K562 (cell line): ENCODE data around the gene SST. TPM values are rescaled to one million over a fixed set of nuclear protein-coding genes. Genes with fewer than 3 reads are reported as not detected.
A peak's percentile ranks its signal among the peaks of the same experiment; 100 is the strongest.

ENCODE experiments used
- ARNT ChIP-seq, 2 experiments: fragments of 450-650 bp; IDR thresholded peaks; 2 replicates each; pipeline ENCODE4 v1.6.1; 2016; ENCODE audit warnings: mild to moderate bottlenecking in 1 of 2
- BDP1 ChIP-seq: IDR thresholded peaks from 3 replicates; pipeline ENCODE4 v1.6.1; 2011; ENCODE audit not compliant: insufficient read length, insufficient read depth
- CEBPB ChIP-seq: fragments of 450-650 bp; IDR thresholded peaks from 2 replicates; pipeline ENCODE4 v1.6.1; 2016; ENCODE audit warnings: missing genetic modification characterization, missing compliant biosample characterization
- EHMT2 ChIP-seq: fragments of 450-650 bp; IDR thresholded peaks from 2 replicates; pipeline ENCODE4 v1.6.1; 2018; ENCODE audit warnings: antibody characterized with exemption
- FOXA3 ChIP-seq, 2 experiments: fragments of 450-650 bp in 1 of 2; sonication (generic) in 1 of 2; formaldehyde crosslinking; IDR thresholded peaks in 1 of 2; conservative IDR thresholded peaks in 1 of 2; 2 replicates each; pipeline versions ENCODE4 v1.4.0 to v1.8.0; 2020 to 2022; ENCODE audit warnings: mild to moderate bottlenecking in 2 of 2, missing genetic modification reagents in 1 of 2
- HNRNPLL ChIP-seq: fragments of 200-400 bp; formaldehyde crosslinking; IDR thresholded peaks from 2 replicates; pipeline ENCODE4 v1.6.1; 2017; ENCODE audit warnings: low read length, low read depth, mild to moderate bottlenecking; ENCODE audit not compliant: poor library complexity, severe bottlenecking
- NCOA1 ChIP-seq: fragments of 450-650 bp; IDR thresholded peaks from 2 replicates; pipeline ENCODE4 v1.6.1; 2016; ENCODE audit warnings: low read depth
- NFIX ChIP-seq: fragments of 250-450 bp; sonication (Bioruptor Pico); IDR thresholded peaks from 2 replicates; pipeline ENCODE4 v1.4.0; 2020; ENCODE audit warnings: low read depth, mild to moderate bottlenecking, moderate library complexity
- NFYB ChIP-seq: IDR thresholded peaks from 2 replicates; pipeline ENCODE4 v1.6.1; 2011; ENCODE audit warnings: mild to moderate bottlenecking, moderate library complexity; ENCODE audit not compliant: insufficient read length; ENCODE audit errors: extremely low read depth
- NR2C1 ChIP-seq, 2 experiments: fragments of 450-650 bp; IDR thresholded peaks; 2 replicates each; pipeline ENCODE4 v1.6.1; 2017; ENCODE audit warnings: mild to moderate bottlenecking in 2 of 2, antibody characterized with exemption in 1 of 2, inconsistent platforms in 1 of 2, missing compliant biosample characterization in 1 of 2, missing genetic modification characterization in 1 of 2
- PHF20 ChIP-seq: fragments of 450-650 bp; IDR thresholded peaks from 2 replicates; pipeline ENCODE4 v1.6.1; 2018; ENCODE audit not compliant: partially characterized antibody
- PHTF2 ChIP-seq: fragments of 250-450 bp; sonication (Bioruptor Pico); IDR thresholded peaks from 2 replicates; pipeline ENCODE4 v1.5.0; 2021; ENCODE audit warnings: mild to moderate bottlenecking
- SAFB2 ChIP-seq: fragments of 200-400 bp; formaldehyde crosslinking; IDR thresholded peaks from 2 replicates; pipeline ENCODE4 v1.6.1; 2018; ENCODE audit warnings: borderline replicate concordance, low read length, low read depth, moderate library complexity; ENCODE audit not compliant: severe bottlenecking
- YY1 ChIP-seq, 3 experiments: IDR thresholded peaks; 2 replicates each; pipeline ENCODE4 v1.6.1; 2011; ENCODE audit warnings: low read length in 2 of 3, mild to moderate bottlenecking in 2 of 3, moderate library complexity in 2 of 3, borderline replicate concordance in 1 of 3, control low read depth in 1 of 3, low read depth in 1 of 3; ENCODE audit not compliant: insufficient read depth in 3 of 3, insufficient replicate concordance in 2 of 3, control insufficient read depth in 1 of 3, insufficient read length in 1 of 3; ENCODE audit errors: extremely low read depth in 1 of 3
- ZNF133 ChIP-seq: fragments of 250-450 bp; sonication (Bioruptor Pico); IDR thresholded peaks from 2 replicates; pipeline ENCODE4 v1.4.0; 2020; ENCODE audit warnings: mild to moderate bottlenecking
- ZNF324 ChIP-seq: fragments of 250-450 bp; sonication (Bioruptor Pico); IDR thresholded peaks from 2 replicates; pipeline ENCODE4 v1.4.0; 2020; ENCODE audit warnings: mild to moderate bottlenecking
- ZNF764 ChIP-seq: fragments of 250-450 bp; sonication (Bioruptor Pico); IDR thresholded peaks from 2 replicates; pipeline ENCODE4 v1.4.0; 2020; ENCODE audit warnings: low read depth, mild to moderate bottlenecking, moderate library complexity
- polyA plus RNA-seq, 8 experiments: library from polyadenylated mRNA; depleted of rRNA in 4 of 8; stranded (reverse) in 5 of 8; unstranded in 3 of 8; fragments of >200 nt; fragmentation: Nextera tagmentation in 2 of 8; fragmentation: Illumina TruSeq in 1 of 8; extraction: Ambion mirVana in 2 of 8; extraction: Trizol in 1 of 8; gene quantifications; 2 replicates each; pipeline versions ENCODE4 v1.2.1 to v1.2.3, GENCODE V29; 2011 to 2014; ENCODE audit warnings: inconsistent platforms in 1 of 8, missing spikeins in 1 of 8
- total RNA-seq, 7 experiments: library from RNA; depleted of rRNA in 6 of 7; stranded (reverse); fragments of >200 nt in 6 of 7; fragmentation: Illumina TruSeq in 2 of 7; extraction: Trizol in 2 of 7; gene quantifications; 2 replicates each; pipeline versions ENCODE4 v1.2.1 to v1.2.3, GENCODE V29; 2011 to 2021; ENCODE audit warnings: low replicate concordance in 1 of 7
- TF ChIP-seq, protein P1 (sequence below): sonication (generic); formaldehyde crosslinking; IDR thresholded peaks from 2 replicates; pipeline ENCODE4 v1.4.0; 2020; ENCODE audit warnings: mild to moderate bottlenecking, missing genetic modification reagents
- TF ChIP-seq, protein P2 (sequence below): sonication (generic); formaldehyde crosslinking; IDR thresholded peaks from 2 replicates; pipeline ENCODE4 v1.8.1; 2023; ENCODE audit warnings: missing genetic modification reagents, mild to moderate bottlenecking, borderline replicate concordance
- TF ChIP-seq, protein P3 (sequence below): sonication (generic); formaldehyde crosslinking; IDR thresholded peaks from 2 replicates; pipeline ENCODE4 v1.8.0; 2022; ENCODE audit warnings: mild to moderate bottlenecking, missing genetic modification reagents

The SST gene
- total and polyA plus RNA-seq, 9 of the 15 experiments (the other 6 are each of a cell fraction or from before 2014, with no cell fraction given): not detected

DNA sequence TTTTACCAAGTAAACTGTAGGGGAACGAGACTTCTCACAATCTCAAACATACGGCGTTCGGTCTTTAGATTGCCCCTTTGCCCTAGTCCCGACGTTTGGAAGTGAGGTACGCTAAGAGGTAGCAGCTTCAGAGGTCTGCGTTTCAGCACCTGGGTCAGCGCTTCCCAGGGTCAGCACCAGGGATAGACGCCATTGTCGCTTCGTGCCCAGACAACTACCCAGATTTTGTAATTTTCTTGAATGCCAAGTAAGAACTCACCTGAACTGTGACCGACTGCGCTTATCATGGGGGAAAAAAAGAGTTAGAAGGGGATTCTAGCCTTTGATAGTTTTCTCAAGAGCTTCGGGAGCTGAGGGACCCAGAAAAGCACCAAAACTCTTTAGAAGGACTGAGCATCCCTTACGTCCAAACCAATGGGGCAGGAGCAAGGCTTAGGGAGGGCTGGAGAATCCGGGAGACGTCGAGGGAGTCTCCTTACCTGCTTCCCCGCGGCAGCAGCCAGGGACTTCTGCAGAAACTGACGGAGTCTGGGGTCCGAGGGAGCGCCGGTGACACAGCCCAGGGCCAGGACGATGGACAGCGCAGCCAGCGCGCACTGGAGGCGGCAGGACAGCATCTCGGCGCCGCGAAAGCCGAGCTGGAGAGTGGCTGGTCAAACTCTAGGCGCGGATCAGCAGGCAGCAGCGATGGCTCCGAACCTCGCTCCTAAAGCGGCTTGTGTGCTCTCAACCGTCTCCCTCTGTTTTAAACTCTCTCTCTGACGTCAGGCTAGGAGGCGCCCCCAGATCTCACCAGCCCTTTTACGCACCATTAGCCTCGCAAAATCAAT lies at the start of gene SST (continued):
- TF ChIP-seq NFIX (CRISPR knock-in tag): no peak
- TF ChIP-seq FOXA3 (CRISPR knock-in tag; conservative IDR thresholded peaks at IDR 0.05 in 1 of 2, IDR thresholded peaks at IDR 0.05 in 1 of 2): no peak
- TF ChIP-seq YY1 (IDR thresholded peaks at IDR 0.05; ENCODE audit: borderline replicate concordance in 1 of 3, control insufficient read depth in 1 of 3, extremely low read depth in 1 of 3, insufficient read depth in 3 of 3, insufficient read length in 1 of 3, insufficient replicate concordance in 2 of 3, low read depth in 1 of 3, low read length in 2 of 3): peak in 1 of 3 experiments; percentile 33
- TF ChIP-seq PHTF2 (CRISPR knock-in tag): no peak
- TF ChIP-seq NR2C1 (IDR thresholded peaks at IDR 0.05): no peak
- peak; percentile 34; the same call in 1 of the 2 replicates for TF ChIP-seq NR2C1 (tag; IDR thresholded peaks at IDR 0.05)
- no peak for TF ChIP-seq PHF20
- no peak for TF ChIP-seq SAFB2
- TF ChIP-seq EHMT2: peak; percentile 98
- no peak for TF ChIP-seq ZNF324
- TF ChIP-seq ARNT (IDR thresholded peaks at IDR 0.05): no peak
- peak; percentile 94 for TF ChIP-seq NCOA1
- TF ChIP-seq NFYB: no peak
- TF ChIP-seq, protein P1, sequence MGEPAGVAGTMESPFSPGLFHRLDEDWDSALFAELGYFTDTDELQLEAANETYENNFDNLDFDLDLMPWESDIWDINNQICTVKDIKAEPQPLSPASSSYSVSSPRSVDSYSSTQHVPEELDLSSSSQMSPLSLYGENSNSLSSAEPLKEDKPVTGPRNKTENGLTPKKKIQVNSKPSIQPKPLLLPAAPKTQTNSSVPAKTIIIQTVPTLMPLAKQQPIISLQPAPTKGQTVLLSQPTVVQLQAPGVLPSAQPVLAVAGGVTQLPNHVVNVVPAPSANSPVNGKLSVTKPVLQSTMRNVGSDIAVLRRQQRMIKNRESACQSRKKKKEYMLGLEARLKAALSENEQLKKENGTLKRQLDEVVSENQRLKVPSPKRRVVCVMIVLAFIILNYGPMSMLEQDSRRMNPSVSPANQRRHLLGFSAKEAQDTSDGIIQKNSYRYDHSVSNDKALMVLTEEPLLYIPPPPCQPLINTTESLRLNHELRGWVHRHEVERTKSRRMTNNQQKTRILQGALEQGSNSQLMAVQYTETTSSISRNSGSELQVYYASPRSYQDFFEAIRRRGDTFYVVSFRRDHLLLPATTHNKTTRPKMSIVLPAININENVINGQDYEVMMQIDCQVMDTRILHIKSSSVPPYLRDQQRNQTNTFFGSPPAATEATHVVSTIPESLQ (CRISPR knock-in tag): 0 out of 2 replicates have a peak, but pooled peaks have one; percentile 73
- TF ChIP-seq, protein P2, sequence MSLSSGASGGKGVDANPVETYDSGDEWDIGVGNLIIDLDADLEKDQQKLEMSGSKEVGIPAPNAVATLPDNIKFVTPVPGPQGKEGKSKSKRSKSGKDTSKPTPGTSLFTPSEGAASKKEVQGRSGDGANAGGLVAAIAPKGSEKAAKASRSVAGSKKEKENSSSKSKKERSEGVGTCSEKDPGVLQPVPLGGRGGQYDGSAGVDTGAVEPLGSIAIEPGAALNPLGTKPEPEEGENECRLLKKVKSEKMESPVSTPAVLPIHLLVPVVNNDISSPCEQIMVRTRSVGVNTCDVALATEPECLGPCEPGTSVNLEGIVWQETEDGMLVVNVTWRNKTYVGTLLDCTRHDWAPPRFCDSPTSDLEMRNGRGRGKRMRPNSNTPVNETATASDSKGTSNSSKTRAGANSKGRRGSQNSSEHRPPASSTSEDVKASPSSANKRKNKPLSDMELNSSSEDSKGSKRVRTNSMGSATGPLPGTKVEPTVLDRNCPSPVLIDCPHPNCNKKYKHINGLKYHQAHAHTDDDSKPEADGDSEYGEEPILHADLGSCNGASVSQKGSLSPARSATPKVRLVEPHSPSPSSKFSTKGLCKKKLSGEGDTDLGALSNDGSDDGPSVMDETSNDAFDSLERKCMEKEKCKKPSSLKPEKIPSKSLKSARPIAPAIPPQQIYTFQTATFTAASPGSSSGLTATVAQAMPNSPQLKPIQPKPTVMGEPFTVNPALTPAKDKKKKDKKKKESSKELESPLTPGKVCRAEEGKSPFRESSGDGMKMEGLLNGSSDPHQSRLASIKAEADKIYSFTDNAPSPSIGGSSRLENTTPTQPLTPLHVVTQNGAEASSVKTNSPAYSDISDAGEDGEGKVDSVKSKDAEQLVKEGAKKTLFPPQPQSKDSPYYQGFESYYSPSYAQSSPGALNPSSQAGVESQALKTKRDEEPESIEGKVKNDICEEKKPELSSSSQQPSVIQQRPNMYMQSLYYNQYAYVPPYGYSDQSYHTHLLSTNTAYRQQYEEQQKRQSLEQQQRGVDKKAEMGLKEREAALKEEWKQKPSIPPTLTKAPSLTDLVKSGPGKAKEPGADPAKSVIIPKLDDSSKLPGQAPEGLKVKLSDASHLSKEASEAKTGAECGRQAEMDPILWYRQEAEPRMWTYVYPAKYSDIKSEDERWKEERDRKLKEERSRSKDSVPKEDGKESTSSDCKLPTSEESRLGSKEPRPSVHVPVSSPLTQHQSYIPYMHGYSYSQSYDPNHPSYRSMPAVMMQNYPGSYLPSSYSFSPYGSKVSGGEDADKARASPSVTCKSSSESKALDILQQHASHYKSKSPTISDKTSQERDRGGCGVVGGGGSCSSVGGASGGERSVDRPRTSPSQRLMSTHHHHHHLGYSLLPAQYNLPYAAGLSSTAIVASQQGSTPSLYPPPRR (CRISPR knock-in tag): no peak
- TF ChIP-seq BDP1: no peak
- TF ChIP-seq CEBPB (tag): no peak
- TF ChIP-seq, protein P3, sequence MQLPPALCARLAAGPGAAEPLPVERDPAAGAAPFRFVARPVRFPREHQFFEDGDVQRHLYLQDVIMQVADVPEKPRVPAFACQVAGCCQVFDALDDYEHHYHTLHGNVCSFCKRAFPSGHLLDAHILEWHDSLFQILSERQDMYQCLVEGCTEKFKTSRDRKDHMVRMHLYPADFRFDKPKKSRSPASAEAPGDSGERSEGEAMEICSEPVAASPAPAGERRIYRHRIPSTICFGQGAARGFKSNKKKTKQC: peak; percentile 74
- no peak for TF ChIP-seq ZNF133 (CRISPR knock-in tag)
- TF ChIP-seq HNRNPLL: no peak
- TF ChIP-seq ZNF764: no peak
